PC-9 (cell line): ENCODE results near the gene NCK1. TPM values are rescaled to one million over a fixed set of nuclear protein-coding genes. Genes with fewer than 3 reads are reported as not detected.

Source experiments
- BruUV-seq: library from RNA; stranded (reverse); fragments of 400-500 nt; replicated peaks from 2 replicates; lab custom pipeline; 2021; lab: Mats Ljungman, UMichigan
- CTCF ChIA-PET: fragments of 300-600 bp; sonication (Branson Sonifier 250); formaldehyde crosslinking; loops from one replicate; lab custom pipeline; 2022; ENCODE audit warnings: antibody characterized with exemption; lab: Charles Lee
- POLR2A ChIA-PET: fragments of 300-600 bp; sonication (Branson Sonifier 250); formaldehyde crosslinking; loops from one replicate; lab custom pipeline; 2022; ENCODE audit warnings: antibody characterized with exemption; ENCODE audit not compliant: unreplicated experiment; lab: Charles Lee
- DNase-seq, 2 experiments: peaks; one replicate each; pipeline versions ENCODE4 v3.0.0 to v3.0.0-alpha.2; 2015 to 2022; ENCODE audit warnings: mixed read lengths in 1 of 2
- H2AFZ ChIP-seq: fragments of 200-600 bp; sonication (generic); 2 replicates; pipeline ENCODE4 v1.8.1; 2017; ENCODE audit warnings: antibody characterized with exemption
- H3F3A ChIP-seq: fragments of 200-600 bp; sonication (generic); 2 replicates; pipeline ENCODE4 v1.8.1; 2017; ENCODE audit warnings: antibody characterized with exemption, mild to moderate bottlenecking, low read depth; ENCODE audit not compliant: insufficient read depth
- H3K27ac ChIP-seq: fragments of 200-600 bp; sonication (generic); 2 replicates; pipeline ENCODE4 v1.6.1; 2016; ENCODE audit warnings: mixed run types
- H3K27me3 ChIP-seq: fragments of 200-600 bp; sonication (generic); 2 replicates; pipeline ENCODE4 v1.6.1; 2016; ENCODE audit warnings: low read depth, mixed run types; ENCODE audit not compliant: insufficient read depth
- H3K36me3 ChIP-seq: fragments of 200-600 bp; sonication (generic); 2 replicates; pipeline ENCODE4 v1.6.1; 2016; ENCODE audit warnings: low read depth, mixed run types
- H3K4me1 ChIP-seq: fragments of 200-600 bp; sonication (generic); replicated peaks from 2 replicates; pipeline ENCODE4 v1.6.1; 2016; ENCODE audit warnings: mixed run types; ENCODE audit not compliant: insufficient read depth
- H3K4me2 ChIP-seq: fragments of 200-600 bp; sonication (generic); 2 replicates; pipeline ENCODE4 v1.6.1; 2017; ENCODE audit warnings: mixed run types
- H3K4me3 ChIP-seq: fragments of 200-600 bp; sonication (generic); 2 replicates; pipeline ENCODE4 v1.6.1; 2016; ENCODE audit warnings: mixed run types
- H3K79me2 ChIP-seq: fragments of 200-600 bp; sonication (generic); 2 replicates; pipeline ENCODE4 v1.6.1; 2017; ENCODE audit warnings: low read depth, mixed run types
- H3K9me2 ChIP-seq: fragments of 200-600 bp; sonication (generic); 2 replicates; pipeline ENCODE4 v1.8.1; 2017; ENCODE audit warnings: mild to moderate bottlenecking; ENCODE audit not compliant: insufficient read depth
- H3K9me3 ChIP-seq: fragments of 200-600 bp; sonication (generic); 2 replicates; pipeline ENCODE4 v1.8.1; 2016; ENCODE audit warnings: low read depth; ENCODE audit not compliant: insufficient read depth
- H4K20me1 ChIP-seq: fragments of 200-600 bp; sonication (generic); 2 replicates; pipeline ENCODE4 v1.8.1; 2017; ENCODE audit not compliant: insufficient read depth
- EZH2 ChIP-seq: fragments of 200-600 bp; sonication (generic); IDR thresholded peaks from 2 replicates; pipeline ENCODE4 v1.8.0; 2017; ENCODE audit warnings: antibody characterized with exemption, low read depth
- intact Hi-C: fragments of 100-400 bp; cut with micrococcal nuclease; formaldehyde crosslinking; loops from one replicate; pipeline ENCODE4 v1.10.0; 2022; ENCODE audit not compliant: unreplicated experiment
- total RNA-seq: library from RNA; stranded (reverse); gene quantifications from 2 replicates; pipeline ENCODE4 v1.2.3, GENCODE V29; 2021
- TF ChIP-seq, protein P1 (sequence below): fragments of 200-600 bp; sonication (generic); conservative IDR thresholded peaks from 2 replicates; pipeline ENCODE4 v1.6.1; 2017; ENCODE audit warnings: mixed run types, antibody characterized with exemption, mild to moderate bottlenecking, moderate library complexity

Gene NCK1
- total RNA-seq, 1 experiment from 2014 or later = 42.7 TPM

DNA sequence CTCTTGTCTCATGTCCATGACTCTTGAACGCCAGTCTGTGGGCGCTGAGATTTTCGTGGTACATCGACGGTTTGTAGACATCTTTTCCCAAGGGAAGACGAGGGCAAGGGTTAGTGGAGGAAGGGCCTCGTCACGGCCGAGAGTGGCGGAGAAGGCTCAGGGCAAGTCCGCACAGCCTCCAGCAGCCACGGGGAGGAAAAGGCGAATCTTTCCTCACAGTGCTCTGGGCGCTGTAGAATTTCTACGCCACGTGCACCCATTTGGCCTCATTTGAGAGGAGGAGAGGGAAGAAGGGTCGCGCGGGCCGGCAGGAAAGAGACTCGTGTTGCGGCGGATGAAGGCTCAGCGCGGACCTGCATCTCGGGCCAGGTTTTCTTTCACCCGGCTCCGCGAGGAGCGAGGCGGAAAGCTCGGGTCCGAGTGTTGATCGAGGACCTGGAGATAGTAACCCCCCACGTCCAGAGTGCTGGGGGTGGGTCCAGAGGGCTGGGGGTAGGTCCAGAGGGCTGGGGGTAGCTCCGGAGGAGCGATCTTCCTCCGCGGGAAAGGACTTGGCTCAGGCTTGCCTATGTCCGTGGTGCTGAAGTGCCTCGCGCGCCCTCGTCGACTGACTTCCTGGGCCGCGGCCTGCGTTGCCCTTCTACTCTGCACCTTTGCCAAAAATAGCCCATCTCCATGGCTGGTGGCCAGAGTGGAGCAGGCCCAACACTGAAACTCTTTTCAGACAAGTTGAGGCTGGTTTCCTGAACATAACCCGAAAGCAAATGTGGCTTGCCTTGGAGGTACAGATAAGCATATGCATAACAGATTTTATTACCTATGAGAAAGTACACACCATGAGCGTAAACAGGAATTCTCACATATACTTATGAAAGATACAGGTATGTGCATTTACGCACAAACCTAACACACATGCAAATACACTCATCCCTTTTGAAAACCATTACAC lies 42.0 kb upstream of the NCK1 start:
- peak; percentile 46 to 47 for DNase-seq
- H3K79me2 ChIP-seq = peaks cover 58% of the 10 kb centered on the region

GRCh38 chr3:136831461-136831860 lies 30.5 kb upstream of the NCK1 start:
- H2AFZ ChIP-seq = no peak overlapping the region
- no peaks in the 10 kb centered on the region for H3K4me1 ChIP-seq
- H3K9me2 ChIP-seq = no peaks in the 10 kb centered on the region
- ChIA-PET POLR2A (interaction anchor here (0.5 kb wide), 1 partner anchor 1947 kb away, joined by 5 read pairs; no protein-coding TSS in a partner anchor), CTCF (no interaction called here)
- peaks cover 47% of the 10 kb centered on the region for H3K79me2 ChIP-seq
- H3K9me3 ChIP-seq = no peaks in the 10 kb centered on the region
- BruUV-seq = no TSS peak
- TF ChIP-seq EZH2 = no peak
- TF ChIP-seq, protein P1, sequence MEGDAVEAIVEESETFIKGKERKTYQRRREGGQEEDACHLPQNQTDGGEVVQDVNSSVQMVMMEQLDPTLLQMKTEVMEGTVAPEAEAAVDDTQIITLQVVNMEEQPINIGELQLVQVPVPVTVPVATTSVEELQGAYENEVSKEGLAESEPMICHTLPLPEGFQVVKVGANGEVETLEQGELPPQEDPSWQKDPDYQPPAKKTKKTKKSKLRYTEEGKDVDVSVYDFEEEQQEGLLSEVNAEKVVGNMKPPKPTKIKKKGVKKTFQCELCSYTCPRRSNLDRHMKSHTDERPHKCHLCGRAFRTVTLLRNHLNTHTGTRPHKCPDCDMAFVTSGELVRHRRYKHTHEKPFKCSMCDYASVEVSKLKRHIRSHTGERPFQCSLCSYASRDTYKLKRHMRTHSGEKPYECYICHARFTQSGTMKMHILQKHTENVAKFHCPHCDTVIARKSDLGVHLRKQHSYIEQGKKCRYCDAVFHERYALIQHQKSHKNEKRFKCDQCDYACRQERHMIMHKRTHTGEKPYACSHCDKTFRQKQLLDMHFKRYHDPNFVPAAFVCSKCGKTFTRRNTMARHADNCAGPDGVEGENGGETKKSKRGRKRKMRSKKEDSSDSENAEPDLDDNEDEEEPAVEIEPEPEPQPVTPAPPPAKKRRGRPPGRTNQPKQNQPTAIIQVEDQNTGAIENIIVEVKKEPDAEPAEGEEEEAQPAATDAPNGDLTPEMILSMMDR = no peak
- DNase-seq = no peak
- no peaks in the 10 kb centered on the region for H3K36me3 ChIP-seq
- no peaks in the 10 kb centered on the region for H3F3A ChIP-seq
- H3K27ac ChIP-seq = no peak overlapping the region
- no peak overlapping the region for H3K4me3 ChIP-seq
- H3K4me2 ChIP-seq = no peak overlapping the region
- no peaks in the 10 kb centered on the region; the same call in 1 of the 2 replicates for H4K20me1 ChIP-seq
- no peaks in the 10 kb centered on the region for H3K27me3 ChIP-seq
- intact Hi-C loops = no loop called here

More for the DNA sequence above, 42.0 kb upstream of the NCK1 start:
- Histone ChIP-seq H3K27ac (peak overlapping the region; percentile 53), H3K4me2 (peak overlapping the region; percentile 86), H3K27me3 (no peaks in the 10 kb centered on the region), H3F3A (peaks cover 3% of the 10 kb centered on the region; the same call in 1 of the 2 replicates), H3K4me1 (peaks cover 19% of the 10 kb centered on the region), H3K9me3 (no peaks in the 10 kb centered on the region; the same call in 1 of the 2 replicates), H4K20me1 (peaks cover 11% of the 10 kb centered on the region; the same call in 1 of the 2 replicates), H3K4me3 (peak overlapping the region; percentile 67), H3K9me2 (no peaks in the 10 kb centered on the region), H2AFZ (peak overlapping the region; percentile 97), H3K36me3 (0 out of 2 replicates have a peak, but pooled peaks cover 4% of the 10 kb centered on the region)
- ChIA-PET POLR2A (interaction anchor here (0.6 to 0.7 kb wide), 2 partner anchors 68 to 106 kb away, joined by 3 read pairs; partner anchors contain the start of gene STAG1), CTCF (interaction anchor here (1.6 kb wide), 1 partner anchor 68 kb away, joined by 3 read pairs; the partner anchor contains the start of gene STAG1)
- no TSS peak for BruUV-seq
- intact Hi-C loops = loop anchor here (2.0 kb wide), 3 partner anchors 43 to 195 kb away; partner anchors contain the start of genes NCK1 and STAG1
- TF ChIP-seq, protein P1 = no peak
- no peak for TF ChIP-seq EZH2

DNA sequence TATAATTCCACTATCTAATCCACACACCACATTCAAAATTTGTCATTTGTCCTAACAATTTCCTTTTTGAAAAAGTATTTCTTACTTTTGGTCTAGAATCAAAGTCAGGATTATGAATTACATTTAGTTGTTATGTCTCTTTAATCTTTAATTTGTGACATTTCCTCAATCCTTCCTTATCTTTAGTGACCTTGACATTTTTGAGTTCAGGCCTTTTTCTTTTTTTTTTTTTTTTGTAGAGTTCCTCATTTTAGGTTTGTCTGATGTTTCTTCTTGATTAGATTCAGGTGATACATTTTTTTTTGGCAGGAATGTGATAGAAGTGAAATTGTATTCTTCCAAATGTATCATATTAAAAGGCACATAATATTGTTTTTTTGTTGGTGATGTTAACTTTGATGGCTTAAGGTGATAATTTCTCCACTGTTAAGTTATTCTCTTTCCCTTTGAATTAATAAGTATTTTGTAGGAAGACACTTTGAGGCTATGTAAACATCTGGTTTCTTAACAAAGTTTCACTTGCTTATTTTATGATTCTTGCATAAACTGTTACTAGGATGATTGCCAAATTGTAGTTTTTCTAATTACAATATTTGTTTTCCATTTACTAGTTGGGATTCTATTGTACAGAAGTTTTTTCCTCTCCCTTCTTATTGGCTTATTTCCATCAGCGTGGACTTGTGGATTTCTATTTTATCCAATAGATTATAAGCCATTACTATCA lies 26.8 kb upstream of the NCK1 start:
- Histone ChIP-seq H3K27ac (no peak overlapping the region), H3K9me2 (no peaks in the 10 kb centered on the region), H3K4me2 (no peak overlapping the region), H3K27me3 (no peaks in the 10 kb centered on the region), H3K79me2 (peaks cover 30% of the 10 kb centered on the region; the same call in 1 of the 2 replicates), H3F3A (0 out of 2 replicates have a peak, but pooled peaks cover 4% of the 10 kb centered on the region), H3K4me3 (no peak overlapping the region), H3K4me1 (0 out of 2 replicates have a peak, but pooled peaks cover 12% of the 10 kb centered on the region), H4K20me1 (no peaks in the 10 kb centered on the region), H2AFZ (no peak overlapping the region), H3K9me3 (no peaks in the 10 kb centered on the region), H3K36me3 (peaks cover 4% of the 10 kb centered on the region; the same call in 1 of the 2 replicates)
- intact Hi-C loops = no loop called here
- DNase-seq = no peak
- CTCF ChIA-PET = no interaction called here
- POLR2A ChIA-PET = no interaction called here
- no TSS peak for BruUV-seq
- TF ChIP-seq EZH2 = no peak
- TF ChIP-seq, protein P1 = no peak
